GM12892 (cell line): Measurements from ENCODE around the gene RYK.

Experiments used
- POLR2A ChIP-seq: IDR thresholded peaks from 2 replicates; pipeline ENCODE4 v1.6.1; 2011; ENCODE audit warnings: low read depth, low read length, control low read depth
- POLR2AphosphoS5 ChIP-seq: IDR thresholded peaks from 2 replicates; pipeline ENCODE4 v1.6.1; 2011; ENCODE audit warnings: low read depth, low read length, control low read depth
- TAF1 ChIP-seq: IDR thresholded peaks from 2 replicates; pipeline ENCODE4 v1.6.1; 2011; ENCODE audit warnings: low read depth, mild to moderate bottlenecking, control low read depth, low read length, borderline replicate concordance

- no peak for TF ChIP-seq POLR2AphosphoS5
- no peak for TF ChIP-seq POLR2A
- no peak for TF ChIP-seq TAF1
Measured at GRCh38 chr3:134146666-134147065, 104.0 kb downstream of the RYK start.
